Esophagus mucosa (tissue), 1 donor: ENCODE measurements around the gene NOS3. TPM values are rescaled to one million over a fixed set of nuclear protein-coding genes. Genes with fewer than 3 reads are reported as not detected.

Source experiments
- ATAC-seq: fragments of 200-7000 bp; cut with Tn5 transposase; one replicate; pipeline ENCODE4 v1.9.1; 2020
- total RNA-seq: library from RNA; stranded (reverse); gene quantifications from one replicate; pipeline ENCODE4 v1.2.4, GENCODE V29; 2023
- donor health status: DM: yes; HTN: yes; CAD: no.

Gene NOS3
- total RNA-seq: 3.1 TPM

DNA sequence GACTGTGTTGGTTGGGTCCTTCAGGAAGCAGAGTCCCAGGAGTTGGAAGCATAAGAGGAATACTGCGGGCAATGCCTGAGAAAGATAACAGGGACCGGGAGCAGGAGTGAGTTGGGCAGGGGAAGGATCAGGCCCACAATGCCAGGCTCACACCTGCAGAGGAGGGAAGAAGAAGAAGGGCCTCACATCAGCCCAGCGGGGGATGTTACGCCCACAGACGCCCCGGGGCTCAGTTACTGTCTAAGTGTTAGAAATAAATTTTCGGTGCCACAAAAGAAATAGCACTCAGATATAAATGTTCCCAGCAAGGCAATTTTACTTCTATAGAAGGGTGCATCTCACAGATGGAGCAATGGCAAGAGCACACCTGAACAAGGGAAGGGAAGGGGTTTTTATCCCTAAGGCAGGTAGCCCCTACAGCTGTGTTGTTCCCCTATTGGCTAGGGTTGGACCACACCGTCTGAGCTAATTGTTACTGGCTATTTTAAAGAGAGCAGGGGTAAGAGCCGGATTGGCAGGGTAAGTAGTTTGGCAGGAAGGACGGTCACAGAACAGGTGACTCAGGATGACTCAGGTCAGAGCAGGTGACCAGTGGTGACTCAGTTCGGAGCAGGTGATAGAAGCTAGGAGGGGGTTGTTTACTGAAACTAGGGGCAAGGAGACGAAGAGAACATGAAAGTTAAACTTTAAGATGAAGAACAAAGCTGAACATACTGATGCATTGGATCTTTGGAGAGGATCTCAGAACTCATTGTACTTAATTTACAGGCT, at the start of gene NOS3:
TSS of gene NOS3 (plus strand) at position 602 of the 771 bp plus-strand sequence. CDS start 2,787 bp downstream, outside the sequence.
- no peak for ATAC-seq

DNA sequence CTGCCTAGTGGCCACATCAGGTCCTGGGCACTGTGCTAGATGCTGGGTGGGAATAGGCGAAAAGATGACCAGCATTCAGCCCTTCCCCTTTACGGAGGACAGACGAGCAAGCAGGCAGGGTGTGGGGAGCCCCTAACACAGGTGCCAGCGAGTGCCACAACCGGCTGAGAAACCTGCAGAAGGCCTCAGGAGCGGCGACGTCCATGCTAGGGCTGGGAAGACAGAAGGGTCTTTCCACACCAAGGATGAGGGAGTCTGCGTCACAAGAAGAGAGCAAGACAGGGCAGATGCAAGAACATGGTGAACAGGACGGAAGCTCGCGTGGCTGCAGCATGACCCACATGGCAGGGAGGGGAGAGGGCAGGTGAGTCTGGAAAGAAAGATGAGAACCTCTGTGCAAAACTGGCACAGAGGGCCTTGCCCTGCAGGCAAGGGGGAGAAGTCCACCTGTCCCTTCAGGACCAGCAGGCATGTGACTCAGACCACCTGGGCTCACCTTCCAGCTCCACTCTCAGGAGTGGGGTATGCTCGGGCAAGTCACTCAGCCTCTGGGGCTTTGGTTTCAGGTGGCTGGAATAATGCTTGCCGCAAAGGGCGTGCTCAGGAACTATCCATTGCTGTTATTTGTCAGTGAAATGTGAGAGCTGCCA, 49.3 kb upstream of the NOS3 start:
- ATAC-seq: no peak

DNA sequence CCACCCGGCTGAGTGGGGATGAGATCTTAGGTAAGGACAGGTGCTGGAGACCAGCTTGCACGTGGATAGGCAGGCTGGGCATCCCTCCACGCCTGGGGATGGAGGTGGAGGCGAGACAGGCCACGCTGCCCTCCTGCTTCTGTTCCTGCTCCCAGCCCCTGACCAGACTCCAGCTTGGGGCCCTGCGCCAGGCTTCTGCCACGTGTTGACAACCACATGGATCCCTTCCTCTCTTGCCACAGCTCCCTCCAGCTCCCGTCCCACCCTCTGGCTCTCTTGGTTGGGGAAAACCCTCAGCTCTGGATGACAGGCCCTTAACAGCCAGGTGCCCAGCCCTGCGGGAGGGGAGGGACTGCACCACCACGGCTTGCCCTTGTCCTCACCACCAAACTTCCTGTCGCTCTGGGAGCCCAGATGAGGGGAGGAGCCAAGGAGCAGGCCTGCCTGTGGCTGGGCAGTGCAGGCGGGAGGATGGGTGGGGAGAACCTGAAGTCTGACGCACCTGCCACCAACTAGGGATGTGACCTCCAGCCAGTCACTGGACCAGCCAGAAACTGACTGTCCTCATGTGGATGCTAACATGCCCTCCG, 48.7 kb upstream of the NOS3 start:
- ATAC-seq: peak; percentile 21

DNA sequence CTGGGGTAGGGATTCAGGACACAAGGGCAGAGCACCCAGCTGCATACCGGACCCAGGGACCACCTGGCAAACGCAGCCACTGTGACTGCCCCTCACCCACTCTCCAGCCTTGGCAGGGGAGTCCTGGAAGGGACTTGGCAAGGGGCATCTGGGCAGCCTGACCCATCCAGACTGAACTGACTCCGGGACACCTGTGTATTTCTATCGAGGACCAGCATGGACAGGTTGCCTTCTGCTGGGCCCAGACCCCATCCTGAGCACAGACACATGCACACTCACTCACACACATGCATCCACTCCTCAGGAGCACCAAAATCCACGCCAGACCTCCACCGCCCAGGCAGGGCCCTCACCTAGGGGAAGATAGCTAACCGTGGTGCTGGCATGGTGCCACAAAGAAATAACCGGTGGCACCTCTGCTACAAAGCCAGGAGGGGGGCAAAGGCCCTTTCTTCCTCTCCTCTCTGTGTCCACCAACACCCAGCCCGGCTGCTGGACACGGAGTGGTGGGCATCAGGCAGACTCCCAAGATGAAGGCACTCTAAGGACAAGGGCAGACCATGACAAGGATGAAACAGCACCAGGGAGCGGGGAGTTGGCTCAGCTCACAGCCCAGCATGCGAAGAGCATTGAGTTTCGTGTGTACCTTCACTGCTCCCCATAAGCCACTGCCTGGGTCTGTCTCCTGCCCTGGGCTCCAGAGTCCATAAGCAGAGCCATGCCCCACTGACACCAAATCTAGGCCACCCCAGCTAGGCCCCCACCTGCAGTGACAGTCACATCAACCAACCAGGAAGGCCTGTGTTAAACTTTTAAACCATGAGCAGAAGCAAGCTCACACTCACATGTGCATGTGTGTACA, 48.0 kb upstream of the NOS3 start:
- no peak for ATAC-seq

DNA sequence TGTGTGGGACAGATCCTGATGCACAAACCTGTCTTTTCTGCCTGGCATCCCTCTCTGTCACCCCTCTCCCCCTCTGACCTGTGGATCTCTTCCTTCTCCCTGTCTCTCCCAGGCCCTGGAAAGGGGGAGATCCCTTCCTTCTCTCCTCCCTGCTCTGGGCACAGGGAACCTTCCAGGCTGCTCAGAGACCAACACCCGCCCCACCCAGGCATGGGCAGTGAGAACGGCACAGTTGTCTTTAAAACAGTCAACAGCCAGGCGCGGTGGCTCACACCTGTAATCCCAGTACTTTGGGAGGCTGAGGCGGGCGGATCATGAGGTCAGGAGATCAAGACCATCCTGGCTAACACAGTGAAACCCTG, 47.4 kb upstream of the NOS3 start:
- no peak for ATAC-seq

DNA sequence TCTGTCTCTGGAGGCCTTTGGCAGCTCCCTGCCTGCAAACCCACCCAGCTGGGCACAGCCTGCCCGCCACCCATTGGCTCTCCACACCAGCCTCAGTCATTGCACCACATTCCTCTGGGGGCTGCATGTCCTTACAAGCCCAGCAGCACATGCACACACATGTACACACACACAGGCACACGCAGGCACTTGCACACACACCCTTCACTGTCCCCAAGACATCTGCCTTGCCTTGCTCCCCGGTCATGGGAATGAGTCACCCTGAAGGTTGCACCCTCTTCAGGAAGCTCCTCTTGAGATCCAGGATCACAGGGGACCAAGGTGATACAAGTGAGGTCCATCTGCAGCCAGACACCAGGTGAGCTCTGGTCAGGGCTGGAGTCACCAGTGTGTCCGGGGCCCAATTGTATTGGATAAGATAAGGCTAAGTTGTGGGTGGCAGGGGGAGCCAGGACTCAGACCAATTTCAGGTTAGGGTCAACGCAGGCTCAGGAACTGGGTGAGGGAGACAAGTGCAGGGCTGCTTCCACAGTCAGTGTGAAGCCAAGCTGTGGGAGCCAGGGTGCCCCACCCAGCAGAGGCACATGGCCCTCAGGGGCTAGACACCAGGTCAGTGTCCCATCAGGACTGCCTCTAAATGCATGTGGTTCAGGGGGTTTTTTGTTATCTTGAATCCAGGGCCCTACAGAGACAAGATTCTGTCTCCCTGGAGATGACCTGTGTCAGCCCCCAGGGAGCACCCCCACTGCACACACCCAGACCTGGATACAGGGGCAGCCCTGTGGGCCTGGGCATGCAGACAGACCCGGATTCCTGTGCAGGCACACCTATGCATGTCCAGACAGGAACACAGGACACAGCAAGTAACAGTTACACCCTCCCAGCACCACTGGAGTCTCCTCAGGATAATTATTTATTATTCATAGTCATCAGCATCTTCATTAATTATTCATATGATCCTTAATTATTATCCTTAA, 46.5 kb upstream of the NOS3 start:
- peak; percentile 84 for ATAC-seq

DNA sequence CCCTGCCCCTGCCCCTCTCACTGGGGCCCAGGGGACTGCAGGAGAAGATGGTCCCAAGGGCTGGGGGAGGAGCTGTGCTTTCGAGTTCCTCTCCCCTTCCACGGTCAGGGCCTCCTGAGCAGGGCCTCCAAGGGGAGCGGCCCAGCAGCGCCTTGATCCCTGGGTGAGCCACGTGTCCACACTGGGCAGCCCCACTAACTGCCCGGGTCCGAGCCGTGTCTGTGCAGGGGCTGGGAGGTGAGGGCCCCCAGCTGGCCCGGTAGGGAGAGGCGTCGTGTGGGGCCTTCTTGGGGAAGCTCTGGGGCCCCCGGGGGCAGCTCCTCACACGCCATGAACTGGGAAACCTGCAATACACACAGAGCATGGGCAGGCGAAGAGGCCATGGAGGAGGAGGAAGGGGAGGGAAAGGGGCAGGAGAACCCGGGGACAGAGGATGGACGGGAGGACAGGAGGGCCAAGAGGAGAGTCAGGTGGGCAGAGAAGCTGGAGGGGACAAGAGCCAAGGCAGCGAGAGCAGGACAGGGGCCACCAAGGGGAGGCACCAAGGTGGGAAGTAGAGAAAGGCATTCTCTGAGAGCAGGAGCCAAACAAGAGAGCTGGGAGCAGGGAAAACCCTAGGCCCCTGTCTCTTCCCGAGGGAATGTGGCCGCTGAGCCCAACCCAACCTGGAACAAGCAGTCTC, 45.5 kb upstream of the NOS3 start:
- ATAC-seq: no peak

DNA sequence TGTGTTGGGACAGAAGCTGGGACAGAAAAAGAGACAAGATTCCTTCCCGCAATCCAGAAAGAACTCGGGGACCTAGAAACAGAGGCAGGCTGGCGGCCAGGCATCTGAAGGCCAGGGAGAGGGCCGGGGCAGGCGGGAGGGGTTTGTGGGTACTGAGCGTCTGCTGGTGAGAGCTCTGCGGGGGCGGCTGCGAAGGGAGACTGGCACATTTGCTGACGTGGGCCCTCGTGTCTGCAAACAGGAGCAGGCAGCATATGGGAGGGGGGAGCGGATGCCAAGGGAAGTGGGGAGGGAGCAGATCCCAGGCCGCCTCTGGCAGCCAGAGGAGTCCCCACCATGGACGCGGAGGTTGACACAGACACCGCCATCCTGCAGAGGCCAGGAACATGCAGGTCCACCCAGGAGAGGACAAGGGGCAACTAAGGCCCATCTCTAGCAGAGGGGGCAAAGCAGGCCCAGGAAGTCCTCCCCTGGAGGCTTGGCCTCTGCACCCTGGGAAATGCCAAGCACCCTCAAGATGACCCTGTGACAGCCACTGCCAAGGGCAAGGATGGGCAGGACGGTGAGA, 44.9 kb upstream of the NOS3 start:
- no peak for ATAC-seq

DNA sequence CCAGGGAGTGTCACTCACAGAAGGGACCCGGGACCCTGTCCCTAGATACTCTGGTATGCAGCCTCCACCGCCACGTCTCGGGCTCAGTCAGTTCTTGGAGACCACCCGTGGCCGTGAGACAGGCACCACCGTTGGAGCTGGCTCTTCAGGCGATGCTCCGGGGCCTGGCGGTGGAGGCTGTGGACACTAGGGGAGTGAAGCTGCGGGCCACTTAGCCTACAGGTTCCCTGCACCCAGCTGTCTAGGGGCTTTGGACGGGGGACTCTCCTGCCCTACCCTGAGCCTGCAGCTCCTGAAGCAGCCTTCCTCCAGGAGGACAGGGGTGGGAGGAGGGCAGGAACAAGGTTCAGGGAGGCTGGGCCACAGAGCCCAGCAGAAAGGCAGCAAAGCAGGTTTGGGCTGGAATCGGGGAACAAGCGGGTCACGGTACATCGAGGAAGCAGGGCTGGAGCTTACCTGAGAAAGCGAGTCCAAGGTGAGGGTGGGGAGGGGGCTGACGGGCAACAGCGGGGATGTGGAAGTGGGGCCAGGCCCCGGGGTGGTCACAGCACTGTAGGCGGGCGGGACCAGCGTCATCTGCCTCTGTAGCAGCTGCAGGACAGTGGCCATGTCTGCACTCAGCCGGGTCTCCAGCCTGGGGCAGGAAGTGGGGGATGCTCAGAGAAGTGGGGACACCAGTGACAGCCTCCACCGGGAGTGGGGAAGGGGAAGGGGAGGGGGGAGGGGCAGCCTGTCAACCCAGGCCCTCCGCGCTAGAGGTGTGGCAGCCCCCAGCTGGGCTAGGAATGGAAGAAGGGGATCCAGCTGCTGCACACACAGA, 44.2 kb upstream of the NOS3 start:
- ATAC-seq: no peak

DNA sequence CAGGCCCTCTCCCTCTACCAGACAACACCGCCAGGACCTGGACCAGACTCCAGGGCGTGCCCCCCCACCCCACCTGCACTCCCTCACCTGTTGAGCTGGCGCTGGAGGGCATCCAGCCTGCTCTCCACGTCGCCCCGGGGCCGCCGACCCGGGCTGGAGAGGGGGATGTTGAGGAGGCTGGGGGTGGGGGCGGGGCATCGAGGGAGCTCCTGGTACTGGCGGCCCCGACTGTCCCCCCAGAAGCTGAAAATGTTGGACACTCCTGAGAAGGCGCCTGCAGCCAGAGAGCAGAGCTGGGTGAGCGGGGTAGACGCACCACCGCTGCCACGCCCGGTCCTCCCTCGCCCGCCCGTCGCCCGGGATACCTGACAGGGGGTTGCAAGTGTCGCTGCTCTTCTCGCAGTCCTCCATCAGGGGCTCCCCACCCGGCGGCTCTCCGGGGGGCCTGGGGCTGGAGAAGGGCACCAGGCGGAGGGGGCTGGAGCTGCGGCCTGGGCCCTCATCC, 43.5 kb upstream of the NOS3 start:
- ATAC-seq: no peak

DNA sequence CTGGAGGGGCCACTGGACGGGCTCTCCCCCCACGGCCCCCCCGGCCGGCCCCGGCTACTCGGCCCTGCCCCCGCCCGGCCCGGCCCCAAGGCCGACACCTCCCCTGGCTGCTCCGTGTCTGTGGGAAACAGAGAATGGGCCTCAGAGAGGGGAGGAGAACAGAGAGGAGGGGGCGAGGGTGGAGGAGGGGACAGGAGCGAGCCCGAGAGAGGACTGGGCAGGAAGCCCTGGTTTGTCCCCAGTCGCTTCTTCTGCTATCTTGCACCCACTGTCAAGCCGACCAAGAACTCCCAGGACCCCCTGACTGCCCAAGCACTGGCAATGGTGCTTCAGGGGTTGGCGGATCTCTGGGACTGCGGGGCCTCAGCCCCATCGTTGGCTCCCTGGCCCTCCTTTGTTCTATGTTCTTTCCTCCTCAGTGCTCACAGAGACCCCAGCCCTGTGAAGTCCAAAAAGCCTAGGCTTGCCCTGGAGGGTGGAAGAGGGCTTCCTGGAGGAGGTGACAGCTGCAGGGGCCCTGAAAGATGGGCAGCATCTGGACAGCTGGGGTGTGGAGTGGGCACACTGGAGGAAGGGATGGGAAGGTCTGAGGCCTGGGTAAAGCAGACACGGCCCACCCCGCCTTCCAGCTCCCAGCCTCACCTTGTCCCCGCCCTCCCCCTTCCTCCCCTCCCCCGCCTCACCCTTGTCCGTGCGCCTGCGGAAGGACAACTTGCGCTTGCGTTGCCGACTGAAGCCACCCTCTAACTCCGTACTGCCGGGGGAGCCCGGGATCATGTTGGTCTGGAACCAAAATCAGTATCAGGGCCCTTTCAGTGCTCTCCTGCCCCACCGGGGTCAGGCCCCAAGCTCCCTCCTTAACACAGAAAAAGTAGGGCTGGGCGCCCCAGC, 42.8 kb upstream of the NOS3 start:
- no peak for ATAC-seq

DNA sequence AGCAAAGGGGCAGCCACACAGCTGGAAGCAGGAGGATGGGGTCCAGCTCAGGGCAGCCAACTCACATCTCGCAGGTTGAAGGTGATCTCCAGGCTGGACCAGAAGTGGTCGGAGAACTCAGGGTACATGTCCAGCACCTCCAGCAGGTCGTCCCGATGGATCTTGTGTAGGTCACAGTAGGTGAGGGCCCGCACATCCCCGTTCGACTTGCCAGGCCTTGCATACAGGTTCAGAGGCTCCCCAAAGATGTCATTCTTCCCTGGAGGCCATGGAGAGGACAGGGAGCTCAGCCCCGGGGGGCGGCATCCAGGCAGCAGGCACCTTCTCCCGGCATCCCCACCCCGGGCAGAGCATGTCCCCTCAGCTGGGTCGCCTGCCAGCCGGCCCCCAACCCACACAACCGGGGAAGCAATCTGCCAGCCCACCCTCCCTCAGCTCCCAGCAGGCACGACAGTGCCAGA, 42.0 kb upstream of the NOS3 start:
- ATAC-seq: no peak

DNA sequence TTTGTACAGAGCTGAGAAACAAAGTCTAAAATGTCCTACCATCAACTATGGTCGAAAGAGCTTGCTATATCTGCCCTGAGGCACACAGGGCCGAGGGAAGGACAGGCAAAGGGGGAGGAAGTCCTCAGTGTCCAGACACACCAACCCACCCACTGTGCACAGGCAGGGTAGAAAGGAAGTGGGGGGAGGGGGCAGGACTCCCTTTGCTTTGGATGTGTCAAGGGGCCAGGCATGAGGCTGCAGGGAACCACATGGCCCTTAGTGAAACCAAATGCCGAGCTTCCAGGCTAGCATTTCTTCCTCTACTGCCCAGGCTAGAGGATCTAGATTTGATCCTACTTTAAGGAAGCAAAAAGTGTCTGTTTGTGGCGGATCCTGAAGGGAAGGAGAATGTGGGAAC, 41.3 kb upstream of the NOS3 start:
- no peak for ATAC-seq

DNA sequence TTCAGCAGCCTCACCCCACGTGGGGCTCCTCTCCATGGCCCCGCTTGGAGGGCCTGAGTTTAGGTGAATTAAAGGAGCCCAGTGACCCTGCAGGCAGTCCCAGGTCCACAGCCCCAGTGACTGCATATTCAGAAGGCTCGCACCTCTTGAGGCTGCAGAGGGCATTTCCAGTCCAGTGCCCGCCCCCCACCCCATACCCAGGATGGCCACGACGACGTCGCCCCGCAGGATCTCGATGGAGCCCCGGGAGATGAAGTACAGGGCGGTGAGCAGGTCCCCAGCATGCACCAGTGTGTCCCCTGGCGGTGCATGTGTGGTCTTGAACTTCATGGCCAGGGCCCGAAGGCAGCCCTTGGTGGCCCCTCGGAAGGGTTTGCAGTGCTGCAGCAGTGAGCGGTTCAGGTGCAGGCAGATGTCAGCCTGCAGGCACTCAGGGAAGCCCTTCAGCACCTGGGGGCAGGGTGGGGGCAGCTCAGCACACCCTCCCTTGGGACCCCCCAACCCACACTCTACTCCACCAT, 40.8 kb upstream of the NOS3 start:
- ATAC-seq: no peak

DNA sequence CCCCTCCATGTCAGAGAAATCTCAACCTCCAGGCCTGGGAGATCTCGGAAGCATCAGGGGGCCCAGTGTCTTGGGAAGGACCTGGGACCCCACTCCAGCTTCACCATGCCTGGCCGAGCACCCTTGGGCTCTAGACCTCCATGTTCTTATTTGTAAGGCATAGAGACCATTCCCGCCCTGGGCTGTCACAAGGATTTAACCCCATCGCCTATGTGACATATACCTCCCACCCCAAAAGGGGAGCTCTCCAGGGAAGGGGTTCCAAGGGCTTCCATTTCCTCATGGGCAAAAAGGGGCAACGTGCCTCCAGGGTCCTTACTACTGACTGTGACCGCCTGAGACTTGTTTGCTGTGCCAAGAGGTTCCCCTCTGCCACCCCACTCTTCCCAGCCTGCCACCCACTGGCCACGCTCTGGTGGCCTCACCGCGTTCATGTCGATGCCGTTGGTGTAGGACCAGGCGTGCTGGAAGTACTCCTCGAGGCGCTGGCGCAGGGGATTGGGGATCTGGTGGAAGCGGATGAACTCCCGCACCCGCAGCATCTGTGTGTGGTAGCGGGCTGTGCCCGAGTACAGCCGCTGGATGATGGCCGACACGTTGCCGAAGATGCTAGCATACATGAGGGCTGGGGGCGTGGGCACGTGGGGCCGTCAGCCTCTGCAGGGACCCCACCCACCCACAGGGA, 40.2 kb upstream of the NOS3 start:
- no peak for ATAC-seq

DNA sequence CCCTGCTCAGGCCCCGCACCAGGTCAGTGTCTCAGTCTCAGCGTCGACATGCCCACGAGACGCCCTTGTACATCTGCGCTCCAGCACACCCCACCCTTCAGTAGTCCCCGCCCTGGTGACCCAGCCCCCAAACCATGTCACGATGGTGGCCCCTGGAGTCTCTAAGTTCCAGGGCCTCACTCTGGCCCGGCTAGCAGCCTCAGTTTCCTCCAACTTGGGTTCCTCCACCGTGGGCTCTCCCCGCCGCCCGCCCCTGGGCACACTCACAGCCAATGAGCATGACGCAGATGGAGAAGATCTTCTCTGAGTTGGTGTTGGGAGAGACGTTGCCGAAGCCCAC, 39.7 kb upstream of the NOS3 start:
- ATAC-seq: no peak

DNA sequence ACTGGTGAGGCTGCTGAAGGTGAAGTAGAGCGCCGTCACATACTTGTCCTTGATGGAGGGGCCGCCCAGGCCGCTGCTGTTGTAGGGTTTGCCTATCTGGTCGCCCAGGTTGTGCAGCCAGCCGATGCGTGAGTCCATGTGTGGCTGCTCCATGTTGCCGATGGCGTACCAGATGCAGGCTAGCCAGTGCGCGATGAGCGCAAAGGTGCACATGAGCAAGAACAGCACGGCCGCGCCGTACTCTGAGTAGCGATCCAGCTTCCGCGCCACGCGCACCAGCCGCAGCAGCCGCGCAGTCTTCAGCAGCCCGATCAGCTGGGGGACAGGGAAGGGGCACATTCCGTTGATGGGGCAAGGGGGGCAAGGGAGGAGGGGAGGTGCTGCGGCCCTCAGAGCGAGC, 39.3 kb upstream of the NOS3 start:
- no peak for ATAC-seq
